ENCODE measurements around the gene GPBAR1. TPM values are rescaled to one million over a fixed set of nuclear protein-coding genes. Genes with fewer than 3 reads are reported as not detected.

Gene GPBAR1
- total and polyA plus RNA-seq, 2 of the 8 experiments (the other 6 are each of a cell fraction or from before 2014, with no cell fraction given): 0.32 to 0.59 TPM

DNA sequence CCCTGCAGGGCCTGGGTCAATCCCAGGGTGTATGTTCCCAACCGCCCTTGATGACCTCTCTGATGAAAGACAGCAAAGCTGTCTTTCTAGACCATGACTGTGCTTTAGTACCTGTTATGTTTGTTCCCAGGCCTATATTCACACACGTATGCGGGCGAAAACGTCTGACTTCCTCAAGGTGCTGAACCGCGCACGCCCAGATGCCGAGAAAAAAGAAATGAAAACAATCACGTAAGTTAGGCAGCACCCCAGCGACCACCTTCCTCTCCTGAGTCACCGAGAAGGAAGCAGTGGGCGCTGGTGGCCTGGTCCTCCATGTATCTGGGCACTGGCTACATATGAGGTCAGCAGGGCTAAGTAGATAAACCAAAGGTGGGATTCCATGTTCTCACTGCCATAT, 11.1 kb upstream of the GPBAR1 start (continued):
- no peak for TF ChIP-seq ZNF274 (IDR thresholded peaks at IDR 0.05; ENCODE audit: borderline replicate concordance, extremely low read depth, low read length)
